Kidney epithelial cell (primary cell): Measurements from ENCODE around the gene NKTR. TPM values are rescaled to one million over a fixed set of nuclear protein-coding genes. Genes with fewer than 3 reads are reported as not detected.

ENCODE experiments used
- DNase-seq: peaks from one replicate; pipeline ENCODE4 v3.0.0-alpha.2; 2010; ENCODE audit warnings: low read depth
- H3K27me3 ChIP-seq: 2 replicates; pipeline ENCODE4 v1.6.0; 2011; ENCODE audit warnings: low read length; ENCODE audit not compliant: control insufficient read depth, insufficient read depth
- H3K36me3 ChIP-seq: 2 replicates; pipeline ENCODE4 v1.5.1; 2011; ENCODE audit warnings: low read length; ENCODE audit not compliant: control insufficient read depth, insufficient read depth
- H3K4me3 ChIP-seq: 2 replicates; pipeline ENCODE4 v1.5.1; 2011; ENCODE audit warnings: low read depth, mild to moderate bottlenecking, control low read depth, low read length
- CTCF ChIP-seq: IDR thresholded peaks from 2 replicates; pipeline ENCODE4 v1.5.1; 2011; ENCODE audit warnings: mild to moderate bottlenecking, moderate library complexity, low read length, control low read depth, inconsistent platforms; ENCODE audit not compliant: insufficient read depth, poor library complexity, severe bottlenecking
- total RNA-seq: library from RNA; depleted of rRNA; stranded (reverse); fragments of >200 nt; gene quantifications from 2 replicates; pipeline ENCODE4 v1.2.3, GENCODE V29; 2015

The NKTR gene
- total RNA-seq, 1 donor from 2014 or later: 29.8 TPM

- no peak for DNase-seq
- Histone ChIP-seq H3K27me3 (no peaks in the 10 kb centered on the region), H3K4me3 (no peak overlapping the region), H3K36me3 (no peaks in the 10 kb centered on the region)
- TF ChIP-seq CTCF: no peak
Measured at GRCh38 chr3:42602961-42603360, 2.5 kb downstream of the NKTR start.

- Histone ChIP-seq H3K4me3 (no peak overlapping the region), H3K36me3 (no peaks in the 10 kb centered on the region), H3K27me3 (no peaks in the 10 kb centered on the region)
- no peak for DNase-seq
- no peak for TF ChIP-seq CTCF
Measured at GRCh38 chr3:42605546-42606173, 5.2 kb downstream of the NKTR start.

- Histone ChIP-seq H3K27me3 (no peaks in the 10 kb centered on the region), H3K4me3 (no peak overlapping the region), H3K36me3 (no peaks in the 10 kb centered on the region)
- no peak for TF ChIP-seq CTCF
- DNase-seq: no peak
Measured at GRCh38 chr3:42608581-42608980, 8.1 kb downstream of the NKTR start.

DNA sequence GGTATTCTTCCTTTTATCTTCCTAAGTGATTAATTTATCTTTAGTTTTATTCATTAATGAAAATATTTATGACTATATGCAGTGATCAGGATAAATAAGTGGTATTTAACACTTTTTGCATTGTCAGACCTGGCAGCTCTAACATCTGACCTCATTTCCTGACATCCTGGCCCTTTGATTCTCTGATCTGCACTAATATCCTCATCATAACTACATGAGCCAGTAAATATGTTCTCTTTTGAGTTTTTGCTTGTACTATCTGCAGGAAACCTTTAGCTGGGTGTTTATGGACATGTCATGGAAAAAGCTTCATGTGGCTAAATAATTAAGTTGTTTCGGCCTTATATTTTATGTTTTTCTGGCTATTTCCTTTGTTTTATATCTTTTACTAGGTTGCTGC lies 10.5 kb downstream of the NKTR start:
- Histone ChIP-seq H3K4me3 (no peak overlapping the region), H3K27me3 (no peaks in the 10 kb centered on the region), H3K36me3 (no peaks in the 10 kb centered on the region)
- no peak for DNase-seq
- TF ChIP-seq CTCF: no peak

DNA sequence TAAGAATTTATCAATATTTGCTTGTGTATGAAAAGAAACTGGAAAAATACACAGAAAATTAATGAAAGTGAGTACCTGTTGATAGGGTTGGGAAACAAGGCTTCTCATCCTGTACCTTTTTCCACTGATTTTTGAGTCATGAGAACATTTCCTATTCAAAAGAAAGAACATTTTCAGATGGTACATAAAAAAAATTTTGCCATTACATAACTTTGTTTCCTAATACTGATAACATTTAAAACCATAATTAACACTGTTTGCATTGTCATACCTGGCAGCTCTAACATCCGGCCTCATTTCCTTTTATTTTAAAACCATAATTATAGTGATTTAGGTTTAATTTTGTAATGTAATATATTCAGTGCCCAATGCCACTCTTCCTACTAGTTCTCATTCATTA lies 11.7 kb downstream of the NKTR start:
- Histone ChIP-seq H3K27me3 (no peaks in the 10 kb centered on the region), H3K36me3 (no peaks in the 10 kb centered on the region), H3K4me3 (no peak overlapping the region)
- TF ChIP-seq CTCF: no peak
- DNase-seq: no peak

DNA sequence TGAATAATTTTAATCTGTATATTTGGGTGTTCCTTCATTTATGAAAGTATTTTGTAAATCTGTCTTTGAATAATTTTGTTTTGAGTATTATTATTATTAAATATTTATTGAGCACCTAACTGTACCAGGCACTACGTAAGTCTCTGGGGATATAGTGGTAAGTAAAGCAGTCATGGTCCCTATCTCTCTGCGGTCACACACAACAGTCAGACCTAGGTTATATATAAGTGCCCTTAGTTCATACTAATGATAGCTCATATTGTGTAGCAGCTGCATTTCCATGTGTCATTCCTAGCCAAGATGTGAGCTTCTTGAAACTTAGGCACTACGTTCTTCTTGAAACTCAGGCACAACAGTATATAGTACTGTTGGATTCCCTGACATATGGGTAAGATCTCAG lies 12.4 kb downstream of the NKTR start:
- no peak for TF ChIP-seq CTCF
- no peaks in the 10 kb centered on the region for H3K27me3 ChIP-seq
- DNase-seq: no peak
- no peaks in the 10 kb centered on the region for H3K36me3 ChIP-seq
- no peak overlapping the region for H3K4me3 ChIP-seq
